ENCODE data around the gene PEAK1. TPM values are rescaled to one million over a fixed set of nuclear protein-coding genes. Genes with fewer than 3 reads are reported as not detected.

PEAK1 gene
- total and polyA plus RNA-seq, 3 donors from 2014 or later = 33.2 to 130 (median 107) TPM

DNA sequence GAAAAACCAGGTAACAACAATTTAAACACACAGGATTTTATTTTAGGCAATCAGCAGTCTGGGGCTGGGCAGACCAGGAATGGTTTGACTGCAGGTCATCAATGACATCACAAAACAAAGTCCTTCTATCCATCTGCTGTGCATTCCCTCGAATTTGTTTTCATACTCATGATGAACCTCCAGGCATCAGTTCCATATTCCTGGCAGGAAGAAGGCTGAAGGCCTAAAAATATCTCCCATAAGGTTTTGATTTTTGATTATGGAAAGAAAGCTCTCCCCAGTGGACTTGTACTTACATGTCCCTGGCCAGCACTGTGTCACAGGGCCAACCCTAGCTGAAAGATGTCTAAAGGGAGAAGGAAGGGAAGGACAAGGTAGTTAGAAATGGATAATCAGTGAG is 107.4 kb downstream of the PEAK1 start:
- H3K4me1 ChIP-seq = no peaks in the 10 kb centered on the region
- no peak overlapping the region for H3K27ac ChIP-seq
- intact Hi-C loops (cut with DNase I; ENCODE audit: low total_unique reads) = no loop called here
- H3K27me3 ChIP-seq = no peaks in the 10 kb centered on the region
- H3K9me3 ChIP-seq = no peaks in the 10 kb centered on the region
- TF ChIP-seq POLR2A (IDR thresholded peaks at IDR 0.05) (no peak), CTCF (IDR thresholded peaks at IDR 0.05) (no peak)
- no peaks in the 10 kb centered on the region for H3K36me3 ChIP-seq (ENCODE audit: low read depth, missing control alignments)
- H3K4me3 ChIP-seq = no peak overlapping the region
- DNase-seq = no peak
- 31 to 80% methylated on average over 1 of the region's 1 CpG for WGBS, 2 donors

DNA sequence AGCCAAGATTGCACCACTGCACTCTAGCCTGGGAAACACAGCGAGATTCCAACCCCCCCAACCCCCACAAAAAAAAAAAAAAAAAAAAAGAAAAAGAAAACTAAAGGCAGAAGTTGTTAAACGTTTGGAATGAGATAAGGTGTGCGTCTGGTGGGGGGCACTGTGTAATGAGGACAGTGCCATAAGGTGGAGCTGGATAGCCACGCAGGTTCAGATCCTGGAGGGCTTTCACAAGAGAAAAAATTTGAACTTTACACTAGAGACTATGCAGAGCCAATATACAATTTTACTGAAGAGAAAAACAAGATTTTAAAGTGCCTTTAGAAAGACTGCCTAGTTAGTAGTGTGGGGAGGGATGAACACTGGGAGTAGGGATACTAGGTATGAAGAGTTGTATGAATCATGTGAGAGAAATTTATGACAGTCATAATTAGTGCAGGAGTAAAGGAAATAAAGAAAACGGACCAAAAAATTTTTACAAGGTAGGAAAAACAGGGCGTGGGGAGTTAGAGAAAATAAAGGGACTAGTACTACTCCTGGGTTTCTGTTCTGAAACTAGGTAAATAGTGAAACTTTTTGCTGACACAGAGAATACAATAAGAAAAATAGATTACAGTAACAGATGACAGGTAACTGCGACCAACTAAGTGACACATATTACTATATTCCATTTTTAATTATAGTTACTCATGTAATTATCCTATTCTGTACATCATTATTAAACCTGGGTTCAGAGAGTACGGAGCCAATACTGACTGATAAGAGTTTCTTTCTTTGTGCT is 108.1 kb downstream of the PEAK1 start:
- H3K36me3 ChIP-seq (ENCODE audit: low read depth, missing control alignments) = no peaks in the 10 kb centered on the region
- intact Hi-C loops (cut with DNase I; ENCODE audit: low total_unique reads) = no loop called here
- 87 to 89% methylated on average over 8 of the region's 8 CpGs for WGBS, 2 donors
- no peaks in the 10 kb centered on the region for H3K27me3 ChIP-seq
- peaks cover 3% of the 10 kb centered on the region for H3K4me1 ChIP-seq
- no peak overlapping the region for H3K27ac ChIP-seq
- DNase-seq = no peak
- H3K9me3 ChIP-seq = no peaks in the 10 kb centered on the region
- TF ChIP-seq CTCF (IDR thresholded peaks at IDR 0.05) (no peak), POLR2A (IDR thresholded peaks at IDR 0.05) (no peak)
- H3K4me3 ChIP-seq = no peak overlapping the region

DNA sequence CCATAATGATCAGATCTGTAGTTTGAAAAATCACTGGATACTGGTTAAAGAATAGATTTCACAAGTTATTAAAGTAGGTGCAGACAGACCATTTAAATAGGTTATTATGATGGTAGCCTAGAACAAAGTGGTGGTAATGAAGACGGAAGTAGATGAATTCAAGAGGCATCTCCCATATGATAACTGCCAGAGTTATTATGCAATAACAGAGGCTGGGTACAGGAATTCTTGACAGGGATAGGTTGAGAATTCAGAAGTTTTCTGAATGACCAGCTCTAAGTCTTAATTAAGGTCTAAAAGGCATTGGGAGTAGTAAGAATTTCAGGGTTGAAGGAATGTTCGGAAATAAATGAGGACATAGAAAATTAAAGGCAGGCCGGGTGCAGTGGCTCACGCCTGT is 108.9 kb downstream of the PEAK1 start:
- no peaks in the 10 kb centered on the region for H3K36me3 ChIP-seq (ENCODE audit: low read depth, missing control alignments)
- DNase-seq = no peak
- TF ChIP-seq CTCF (IDR thresholded peaks at IDR 0.05) (no peak), POLR2A (IDR thresholded peaks at IDR 0.05) (no peak)
- H3K27ac ChIP-seq = no peak overlapping the region
- intact Hi-C loops (cut with DNase I; ENCODE audit: low total_unique reads) = no loop called here
- peaks cover 11% of the 10 kb centered on the region for H3K4me1 ChIP-seq
- 96 to 98% methylated on average over 4 of the region's 4 CpGs for WGBS, 2 donors
- no peak overlapping the region for H3K4me3 ChIP-seq
- no peaks in the 10 kb centered on the region for H3K27me3 ChIP-seq
- no peaks in the 10 kb centered on the region for H3K9me3 ChIP-seq

DNA sequence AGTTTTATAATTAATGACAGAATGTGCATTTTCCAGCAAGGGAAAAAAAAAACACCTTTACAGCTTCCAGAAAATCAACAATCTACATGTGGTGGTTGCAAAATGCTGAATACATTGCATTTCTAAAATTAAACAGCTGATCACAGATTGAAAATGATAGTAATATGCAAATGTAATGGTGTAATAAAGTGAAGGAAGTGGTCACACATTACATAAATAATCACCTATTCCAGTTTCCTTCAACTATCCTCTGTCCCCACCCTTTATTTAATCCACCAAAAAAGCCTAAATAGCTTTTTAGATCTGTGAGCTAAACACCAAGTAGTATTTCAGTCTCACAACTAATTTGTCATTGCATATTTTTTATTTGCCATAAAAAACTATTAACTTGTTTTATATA is 110.5 kb downstream of the PEAK1 start:
- intact Hi-C loops (cut with DNase I; ENCODE audit: low total_unique reads) = no loop called here
- Histone ChIP-seq H3K27ac (no peak overlapping the region), H3K9me3 (no peaks in the 10 kb centered on the region), H3K4me3 (no peak overlapping the region), H3K36me3 (ENCODE audit: low read depth, missing control alignments) (no peaks in the 10 kb centered on the region), H3K27me3 (no peaks in the 10 kb centered on the region), H3K4me1 (peaks cover 13% of the 10 kb centered on the region)
- no peak for DNase-seq
- no peak for TF ChIP-seq CTCF (IDR thresholded peaks at IDR 0.05)
- TF ChIP-seq POLR2A (IDR thresholded peaks at IDR 0.05) = no peak

DNA sequence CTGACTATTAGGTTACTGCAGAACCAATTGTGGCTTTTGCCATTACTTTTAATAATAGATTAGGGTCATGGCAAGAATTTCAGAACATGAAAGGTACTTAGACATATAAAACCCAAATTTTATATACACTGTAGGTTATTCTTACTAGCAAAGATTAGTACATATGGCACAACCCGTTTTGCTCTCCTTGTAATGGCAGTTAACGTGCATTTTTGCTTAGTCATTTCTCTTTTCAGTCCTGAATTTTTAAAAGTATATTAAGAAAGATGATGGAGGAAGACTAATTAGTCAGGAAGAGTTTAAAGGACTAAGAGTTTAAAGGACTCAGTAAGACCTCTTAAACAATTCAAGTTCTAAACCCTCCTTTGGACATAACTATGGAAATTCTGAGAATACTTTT is 114.0 kb downstream of the PEAK1 start:
- intact Hi-C loops (cut with DNase I; ENCODE audit: low total_unique reads) = no loop called here
- Histone ChIP-seq H3K4me3 (no peak overlapping the region), H3K9me3 (no peaks in the 10 kb centered on the region), H3K4me1 (peaks cover 17% of the 10 kb centered on the region), H3K27me3 (no peaks in the 10 kb centered on the region), H3K36me3 (ENCODE audit: low read depth, missing control alignments) (no peaks in the 10 kb centered on the region), H3K27ac (no peak overlapping the region)
- WGBS, 2 donors = 87 to 89% methylated on average over 2 of the region's 2 CpGs
- TF ChIP-seq POLR2A (IDR thresholded peaks at IDR 0.05) (no peak), CTCF (IDR thresholded peaks at IDR 0.05) (no peak)
- DNase-seq = no peak
